SK-N-MC (cell line): Measurements from ENCODE around the gene SREBF1.

ENCODE experiments used
- EZH2 ChIP-seq: fragments of 200-600 bp; sonication (generic); IDR thresholded peaks from one replicate; pipeline ENCODE4 v1.6.1; 2017; ENCODE audit warnings: antibody characterized with exemption
- POLR2AphosphoS5 ChIP-seq: IDR thresholded peaks from 2 replicates; pipeline ENCODE4 v1.6.1; 2012; ENCODE audit warnings: mild to moderate bottlenecking, low read depth, low read length, borderline replicate concordance

DNA sequence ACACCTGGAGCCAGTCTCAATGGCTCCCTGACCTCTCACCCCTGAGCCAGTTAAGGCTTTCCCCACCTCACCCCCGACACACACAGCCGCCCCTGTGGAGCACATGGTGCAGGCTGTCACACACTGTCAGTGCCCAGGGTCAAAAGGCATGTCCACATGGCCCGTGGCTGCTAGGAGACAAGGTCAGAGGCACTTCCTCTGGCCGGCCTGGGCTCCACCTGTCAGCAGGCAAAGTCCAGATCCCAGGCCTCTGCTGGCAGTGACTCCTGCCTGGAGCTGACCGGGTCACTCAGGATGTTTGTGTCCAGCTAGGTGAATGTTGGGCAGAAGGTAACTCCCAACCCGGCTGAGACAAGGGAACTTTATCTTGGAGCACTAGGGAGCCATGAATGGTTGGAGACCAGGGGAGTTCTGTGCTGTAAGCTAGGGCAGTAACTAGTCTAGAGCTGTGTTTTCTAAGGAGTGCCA, 6.0 kb downstream of the SREBF1 start:
- no peak for TF ChIP-seq POLR2AphosphoS5
- TF ChIP-seq EZH2: no peak
